ENCODE results near the gene DENND2C. TPM values are rescaled to one million over a fixed set of nuclear protein-coding genes. Genes with fewer than 3 reads are reported as not detected.

DENND2C gene
- total RNA-seq, 4 donors from 2014 or later, result 0.80 to 2.5 (median 1.4) TPM

- in situ Hi-C loops (cut with MboI; ENCODE audit: low pct_ligation_motif_present in 1 of 4, low pct_unique_long_range_greater_than_20kb in 1 of 4, low sequenced_read_pairs in 3 of 4), result loop anchor here in 1 of 4 donors (25.0 kb wide), 1 partner anchor 129 kb away; the partner anchor contains the start of gene BCAS2
- DNase-seq, result peak; percentile 97
- TF ChIP-seq EP300 (IDR thresholded peaks at IDR 0.05; ENCODE audit: low read depth) (peak; percentile 57), POLR2AphosphoS5 (IDR thresholded peaks at IDR 0.05) (peak; percentile 81 to 86 (median 85)), CTCF (IDR thresholded peaks at IDR 0.05) (peak in 1 of 5 experiments; percentile 22), POLR2A (IDR thresholded peaks at IDR 0.05) (peak; percentile 84)
- 1% methylated on average over 12 to 38 of the region's 38 CpGs for WGBS, 2 donors (ENCODE audit: low coverage in 1 of 2)
- peaks cover 16 to 56% (median 33%) of the 10 kb centered on the region in 4 donors for H3K4me1 ChIP-seq
- H3K9me3 ChIP-seq, result no peaks in the 10 kb centered on the region
- peak within 1 kb of the TSS; percentile 86 to 97 (median 93) for H3K27ac ChIP-seq
- peak within 1 kb of the TSS; percentile 64 to 87 (median 81) for H3K4me3 ChIP-seq
- intact Hi-C loops (cut with DNase I; ENCODE audit: low total_unique reads), result no loop called here
- peaks cover 0 to 38% (median 14%) of the 10 kb centered on the region in 4 donors for H3K36me3 ChIP-seq
- H3K27me3 ChIP-seq, result no peaks in the 10 kb centered on the region
These were observed 46.7 kb upstream of the DENND2C start, which contains the start of gene NRAS for GRCh38 chr1:114716304-114717170. NRAS (minus strand) TSS chr1:114716771; CDS start chr1:114716160, 611 bp downstream.

- no peaks in the 10 kb centered on the region for H3K9me3 ChIP-seq
- TF ChIP-seq EP300 (IDR thresholded peaks at IDR 0.05; ENCODE audit: low read depth) (no peak), POLR2A (IDR thresholded peaks at IDR 0.05) (no peak), CTCF (IDR thresholded peaks at IDR 0.05) (no peak), POLR2AphosphoS5 (IDR thresholded peaks at IDR 0.05) (no peak)
- intact Hi-C loops (cut with DNase I; ENCODE audit: low total_unique reads), result no loop called here
- H3K36me3 ChIP-seq, result peaks cover 0 to 32% (median 11%) of the 10 kb centered on the region in 4 donors
- H3K4me1 ChIP-seq, result peaks cover 16 to 56% (median 33%) of the 10 kb centered on the region in 4 donors
- in situ Hi-C loops (cut with MboI; ENCODE audit: low pct_ligation_motif_present in 1 of 4, low pct_unique_long_range_greater_than_20kb in 1 of 4, low sequenced_read_pairs in 3 of 4), result loop anchor here in 1 of 4 donors (25.0 kb wide), 1 partner anchor 129 kb away; the partner anchor contains the start of gene BCAS2
- peak overlapping the region; percentile 64 to 87 (median 81) for H3K4me3 ChIP-seq
- no peak for DNase-seq
- 35 to 42% methylated on average over 3 to 4 of the region's 4 CpGs for WGBS, 2 donors (ENCODE audit: low coverage in 1 of 2)
- peak overlapping the region; percentile 86 to 97 (median 93) for H3K27ac ChIP-seq
- no peaks in the 10 kb centered on the region for H3K27me3 ChIP-seq
These were observed 46.1 kb upstream of the DENND2C start for GRCh38 chr1:114715952-114716303.

- WGBS, 2 donors (ENCODE audit: low coverage in 1 of 2), result 48 to 49% methylated on average over 4 of the region's 4 CpGs
- intact Hi-C loops (cut with DNase I; ENCODE audit: low total_unique reads), result no loop called here
These were observed 43.1 kb upstream of the DENND2C start for GRCh38 chr1:114712977-114713376.

More at GRCh38 chr1:114712977-114713376, 43.1 kb upstream of the DENND2C start:
- no peaks in the 10 kb centered on the region for H3K9me3 ChIP-seq
- in situ Hi-C loops (cut with MboI; ENCODE audit: low pct_ligation_motif_present in 1 of 4, low pct_unique_long_range_greater_than_20kb in 1 of 4, low sequenced_read_pairs in 3 of 4), result loop anchor here in 1 of 4 donors (25.0 kb wide), 1 partner anchor 126 kb away; the partner anchor contains the start of gene BCAS2
- DNase-seq, result peak; percentile 40
- H3K27ac ChIP-seq, result peak overlapping the region; percentile 42 to 74 (median 56)
- no peak overlapping the region for H3K4me3 ChIP-seq
- peaks cover 16 to 52% (median 31%) of the 10 kb centered on the region in 4 donors for H3K4me1 ChIP-seq
- no peaks in the 10 kb centered on the region for H3K27me3 ChIP-seq
- no peak for TF ChIP-seq EP300 (IDR thresholded peaks at IDR 0.05; ENCODE audit: low read depth)
- no peak for TF ChIP-seq POLR2AphosphoS5 (IDR thresholded peaks at IDR 0.05)
- no peak for TF ChIP-seq POLR2A (IDR thresholded peaks at IDR 0.05)
- TF ChIP-seq CTCF (IDR thresholded peaks at IDR 0.05), result no peak
- H3K36me3 ChIP-seq, result peaks cover 0 to 23% (median 11%) of the 10 kb centered on the region in 4 donors
